AG04450 (cell line): ENCODE data around the gene AGXT. TPM values are rescaled to one million over a fixed set of nuclear protein-coding genes. Genes with fewer than 3 reads are reported as not detected.

Experiments used
- CTCF ChIA-PET: fragments of 300-600, 350-600 bp; formaldehyde crosslinking; extraction: SDS; loops from one replicate; lab custom pipeline; 2022; ENCODE audit warnings: antibody characterized with exemption, inconsistent platforms; lab: Charles Lee
- POLR2A ChIA-PET: fragments of 350-600 bp; formaldehyde crosslinking; extraction: SDS; loops from one replicate; lab custom pipeline; 2021; ENCODE audit warnings: antibody characterized with exemption, inconsistent platforms; lab: Yijun Ruan, JAX
- DNase-seq: peaks from one replicate; pipeline ENCODE4 v3.0.0-alpha.2; 2011; ENCODE audit warnings: low read depth, low spot score
- H3K27ac ChIP-seq: one replicate; pipeline ENCODE4 v1.5.1; 2012; ENCODE audit warnings: low read depth, low read length, control low read depth
- H3K27me3 ChIP-seq: one replicate; pipeline ENCODE4 v1.6.0; 2012; ENCODE audit warnings: low read length; ENCODE audit not compliant: control insufficient read depth, insufficient read depth
- H3K4me3 ChIP-seq: 2 replicates; pipeline ENCODE4 v1.5.1; 2011; ENCODE audit warnings: mild to moderate bottlenecking, low read depth, low read length, control low read depth
- H3K9me3 ChIP-seq: 2 replicates; pipeline ENCODE4 v1.5.1; 2012; ENCODE audit warnings: low read length; ENCODE audit not compliant: control insufficient read depth, insufficient read depth
- CTCF ChIP-seq: IDR thresholded peaks from 2 replicates; pipeline ENCODE4 v1.5.1; 2011; ENCODE audit warnings: low read depth, low read length, control low read depth, inconsistent platforms
- polyA plus RNA-seq: library from polyadenylated mRNA; depleted of rRNA; stranded (reverse); fragments of >200 nt; gene quantifications from 2 replicates; pipeline ENCODE4 v1.2.3, GENCODE V29; 2011

Gene AGXT
- polyA plus RNA-seq, 1 experiment, result not detected

- H3K27me3 ChIP-seq, result peaks cover 10% of the 10 kb centered on the region
- POLR2A ChIA-PET, result no interaction called here
- CTCF ChIA-PET, result no interaction called here
- no peak overlapping the region for H3K27ac ChIP-seq
- no peak for TF ChIP-seq CTCF
- no peak overlapping the region for H3K4me3 ChIP-seq
- no peaks in the 10 kb centered on the region for H3K9me3 ChIP-seq
- DNase-seq, result no peak
These were observed 17.5 kb downstream of the AGXT start for GRCh38 chr2:240886023-240886565.

GRCh38 chr2:240886678-240887609 is 18.3 kb downstream of the AGXT start:
- no peak for DNase-seq
- ChIA-PET CTCF (no interaction called here), POLR2A (no interaction called here)
- Histone ChIP-seq H3K27ac (no peak overlapping the region), H3K27me3 (peaks cover 7% of the 10 kb centered on the region), H3K4me3 (no peak overlapping the region), H3K9me3 (no peaks in the 10 kb centered on the region)
- no peak for TF ChIP-seq CTCF

GRCh38 chr2:240887631-240888030 is 19.0 kb downstream of the AGXT start:
- no peak for DNase-seq
- no peak for TF ChIP-seq CTCF
- no peaks in the 10 kb centered on the region for H3K9me3 ChIP-seq
- H3K27ac ChIP-seq, result no peak overlapping the region
- peaks cover 7% of the 10 kb centered on the region for H3K27me3 ChIP-seq
- no peak overlapping the region for H3K4me3 ChIP-seq
- ChIA-PET CTCF (no interaction called here), POLR2A (no interaction called here)

- no peak for DNase-seq
- Histone ChIP-seq H3K4me3 (no peak overlapping the region), H3K27me3 (peaks cover 6% of the 10 kb centered on the region), H3K9me3 (no peaks in the 10 kb centered on the region; the same call in 1 of the 2 replicates), H3K27ac (no peak overlapping the region)
- no peak for TF ChIP-seq CTCF
- ChIA-PET CTCF (no interaction called here), POLR2A (no interaction called here)
These were observed 19.7 kb downstream of the AGXT start for GRCh38 chr2:240888130-240888889.
